HEK293 (cell line): ENCODE results near the gene SMS.

Experiments
- CTCF ChIA-PET: fragments of 350-600 bp; formaldehyde crosslinking; extraction: SDS; loops from one replicate; lab custom pipeline; 2021; ENCODE audit warnings: antibody characterized with exemption; lab: Yijun Ruan, JAX
- POLR2A ChIA-PET: fragments of 300-600 bp; formaldehyde crosslinking; extraction: SDS; loops from one replicate; lab custom pipeline; 2020; ENCODE audit warnings: antibody characterized with exemption, inconsistent platforms; lab: Yijun Ruan, JAX
- H3K27ac ChIP-seq: fragments of 200-500 bp; sonication (Bioruptor generic); 2 replicates; pipeline ENCODE4 v1.5.1; 2014; ENCODE audit warnings: low read depth, low read length, control low read depth, inconsistent platforms; ENCODE audit errors: extremely low read depth
- H3K36me3 ChIP-seq, 2 experiments: fragments of 200-500 bp in 1 of 2; sonication (Bioruptor generic) in 1 of 2; 1 replicate in 1 of 2; 2 replicates in 1 of 2; pipeline ENCODE4 v1.5.1; 2014 to 2017; ENCODE audit warnings: inconsistent platforms in 2 of 2, low read length in 2 of 2; ENCODE audit not compliant: control insufficient read depth in 2 of 2, insufficient read depth in 1 of 2
- H3K4me1 ChIP-seq: fragments of 200-500 bp; sonication (Bioruptor generic); 2 replicates; pipeline ENCODE4 v1.5.1; 2014; ENCODE audit warnings: mild to moderate bottlenecking, low read length, inconsistent platforms; ENCODE audit not compliant: control insufficient read depth, insufficient read depth
- H3K4me3 ChIP-seq: 2 replicates; pipeline ENCODE4 v1.5.1; 2011; ENCODE audit warnings: low read depth, mild to moderate bottlenecking, control low read depth, low read length, moderate library complexity
- H3K9me3 ChIP-seq: fragments of 200-500 bp; sonication (Bioruptor generic); 2 replicates; pipeline ENCODE4 v1.5.1; 2014; ENCODE audit warnings: low read depth, low read length, inconsistent platforms; ENCODE audit not compliant: control insufficient read depth, insufficient read depth
- BCL6B ChIP-seq: fragments of 450-650 bp; formaldehyde crosslinking; IDR thresholded peaks from 2 replicates; pipeline ENCODE4 v1.5.1; 2017; ENCODE audit warnings: missing biosample characterization, missing genetic modification characterization
- GLIS2 ChIP-seq: fragments of 450-650 bp; formaldehyde crosslinking; IDR thresholded peaks from 2 replicates; pipeline ENCODE4 v1.5.1; 2016; ENCODE audit warnings: missing biosample characterization, missing genetic modification characterization
- IKZF3 ChIP-seq: fragments of 450-650 bp; IDR thresholded peaks from 2 replicates; pipeline ENCODE4 v1.5.0; 2018; ENCODE audit warnings: missing biosample characterization, mild to moderate bottlenecking, missing genetic modification characterization, moderate library complexity
- KLF1 ChIP-seq: fragments of 450-650 bp; formaldehyde crosslinking; IDR thresholded peaks from 2 replicates; pipeline ENCODE4 v1.5.1; 2016; ENCODE audit warnings: missing biosample characterization, missing genetic modification characterization
- KLF16 ChIP-seq: fragments of 450-650 bp; formaldehyde crosslinking; IDR thresholded peaks from 2 replicates; pipeline ENCODE4 v1.5.1; 2017; ENCODE audit warnings: missing biosample characterization, missing genetic modification characterization
- PRDM1 ChIP-seq: fragments of 450-650 bp; formaldehyde crosslinking; IDR thresholded peaks from 2 replicates; pipeline ENCODE4; 2016; ENCODE audit warnings: missing biosample characterization, missing genetic modification characterization
- PRDM2 ChIP-seq: fragments of 450-650 bp; formaldehyde crosslinking; IDR thresholded peaks from 2 replicates; pipeline ENCODE4 v1.5.1; 2016; ENCODE audit warnings: missing biosample characterization, missing genetic modification characterization, borderline replicate concordance
- SP7 ChIP-seq: fragments of 450-650 bp; formaldehyde crosslinking; IDR thresholded peaks from 2 replicates; pipeline ENCODE4 v1.5.1; 2016; ENCODE audit warnings: missing biosample characterization, missing genetic modification characterization
- TRIM28 ChIP-seq: IDR thresholded peaks from 2 replicates; pipeline ENCODE4 v1.6.1; 2011; ENCODE audit warnings: low read length, control low read depth, borderline replicate concordance
- YY1 ChIP-seq: fragments of 450-650 bp; formaldehyde crosslinking; IDR thresholded peaks from 2 replicates; pipeline ENCODE4 v1.5.1; 2018; ENCODE audit warnings: missing biosample characterization, missing genetic modification characterization
- YY2 ChIP-seq: fragments of 450-650 bp; formaldehyde crosslinking; IDR thresholded peaks from 2 replicates; pipeline ENCODE4 v1.5.1; 2016; ENCODE audit warnings: missing biosample characterization, missing genetic modification characterization
- ZBTB8A ChIP-seq: fragments of 450-650 bp; formaldehyde crosslinking; IDR thresholded peaks from 2 replicates; pipeline ENCODE4 v1.5.1; 2016; ENCODE audit warnings: missing biosample characterization, missing genetic modification characterization
- ZEB2 ChIP-seq: fragments of 450-650 bp; formaldehyde crosslinking; IDR thresholded peaks from 2 replicates; pipeline ENCODE4 v1.5.1; 2016; ENCODE audit warnings: missing biosample characterization, missing genetic modification characterization
- ZFP69B ChIP-seq: fragments of 450-650 bp; formaldehyde crosslinking; IDR thresholded peaks from 2 replicates; pipeline ENCODE4 v1.5.1; 2016; ENCODE audit warnings: missing biosample characterization, missing genetic modification characterization
- ZNF140 ChIP-seq: fragments of 450-650 bp; formaldehyde crosslinking; IDR thresholded peaks from 2 replicates; pipeline ENCODE4 v1.5.1; 2016; ENCODE audit warnings: missing biosample characterization, missing genetic modification characterization
- ZNF16 ChIP-seq: fragments of 450-650 bp; formaldehyde crosslinking; IDR thresholded peaks from 2 replicates; pipeline ENCODE4 v1.5.1; 2016; ENCODE audit warnings: low read depth, missing biosample characterization, missing genetic modification characterization
- ZNF214 ChIP-seq: fragments of 450-650 bp; formaldehyde crosslinking; IDR thresholded peaks from 2 replicates; pipeline ENCODE4 v1.5.1; 2017; ENCODE audit warnings: missing biosample characterization, mild to moderate bottlenecking, missing genetic modification characterization, borderline replicate concordance
- ZNF335 ChIP-seq: fragments of 450-650 bp; formaldehyde crosslinking; conservative IDR thresholded peaks from 2 replicates; pipeline ENCODE4 v1.5.1; 2016; ENCODE audit warnings: missing biosample characterization, missing genetic modification characterization
- ZNF561 ChIP-seq: fragments of 450-650 bp; IDR thresholded peaks from 2 replicates; pipeline ENCODE4 v1.5.1; 2018; ENCODE audit warnings: missing biosample characterization, missing genetic modification characterization, borderline replicate concordance
- ZNF585B ChIP-seq: fragments of 450-650 bp; formaldehyde crosslinking; IDR thresholded peaks from 2 replicates; pipeline ENCODE4 v1.5.1; 2016; ENCODE audit warnings: missing biosample characterization, missing genetic modification characterization
- ZNF629 ChIP-seq: fragments of 450-650 bp; formaldehyde crosslinking; IDR thresholded peaks from 2 replicates; pipeline ENCODE4 v1.5.1; 2017; ENCODE audit warnings: missing biosample characterization, missing genetic modification characterization
- ZNF692 ChIP-seq: fragments of 450-650 bp; formaldehyde crosslinking; IDR thresholded peaks from 2 replicates; pipeline ENCODE4 v1.5.1; 2016; ENCODE audit warnings: missing biosample characterization, missing genetic modification characterization
- ZNF843 ChIP-seq: fragments of 450-650 bp; formaldehyde crosslinking; IDR thresholded peaks from 2 replicates; pipeline ENCODE4 v1.5.1; 2016; ENCODE audit warnings: missing biosample characterization, missing genetic modification characterization
- ZXDB ChIP-seq: fragments of 450-650 bp; formaldehyde crosslinking; IDR thresholded peaks from 2 replicates; pipeline ENCODE4 v1.5.1; 2016; ENCODE audit warnings: missing biosample characterization, missing genetic modification characterization
- TF ChIP-seq, protein P1 (sequence below): fragments of 450-650 bp; formaldehyde crosslinking; IDR thresholded peaks from 2 replicates; pipeline ENCODE4 v1.5.1; 2016; ENCODE audit warnings: missing biosample characterization, missing genetic modification characterization
- TF ChIP-seq, protein P2 (sequence below): fragments of 450-650 bp; formaldehyde crosslinking; IDR thresholded peaks from 2 replicates; pipeline ENCODE4 v1.5.1; 2016; ENCODE audit warnings: missing biosample characterization, missing genetic modification characterization

The SMS gene

GRCh38 chrX:21940356-21940829 is at the start of gene SMS:
Gene SMS (plus strand): TSS chrX:21940709. CDS start chrX:21940825, 116 bp downstream.
- CTCF ChIA-PET: no interaction called here
- TF ChIP-seq IKZF3 (tag by site-specific recombination): peak; percentile 79
- no peak for TF ChIP-seq PRDM1 (tag by site-specific recombination)
- TF ChIP-seq ZNF585B (tag by site-specific recombination): no peak
- TF ChIP-seq, protein P1, sequence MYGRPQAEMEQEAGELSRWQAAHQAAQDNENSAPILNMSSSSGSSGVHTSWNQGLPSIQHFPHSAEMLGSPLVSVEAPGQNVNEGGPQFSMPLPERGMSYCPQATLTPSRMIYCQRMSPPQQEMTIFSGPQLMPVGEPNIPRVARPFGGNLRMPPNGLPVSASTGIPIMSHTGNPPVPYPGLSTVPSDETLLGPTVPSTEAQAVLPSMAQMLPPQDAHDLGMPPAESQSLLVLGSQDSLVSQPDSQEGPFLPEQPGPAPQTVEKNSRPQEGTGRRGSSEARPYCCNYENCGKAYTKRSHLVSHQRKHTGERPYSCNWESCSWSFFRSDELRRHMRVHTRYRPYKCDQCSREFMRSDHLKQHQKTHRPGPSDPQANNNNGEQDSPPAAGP (tag by site-specific recombination): peak; percentile 82
- peak; percentile 81 for TF ChIP-seq YY1 (tag by site-specific recombination)
- peak; percentile 24; the same call in 1 of the 2 replicates for TF ChIP-seq ZNF629 (tag by site-specific recombination)
- TF ChIP-seq SP7 (tag by site-specific recombination): peak; percentile 89
- no peak for TF ChIP-seq PRDM2 (tag by site-specific recombination)
- TF ChIP-seq ZNF140 (tag by site-specific recombination): no peak
- no peak for TF ChIP-seq ZNF214 (tag by site-specific recombination)
- no peak for TF ChIP-seq ZNF561 (tag by site-specific recombination)
- TF ChIP-seq ZNF335 (tag by site-specific recombination): peak; percentile 69
- TF ChIP-seq ZNF16: no peak
- peak; percentile 87 for TF ChIP-seq GLIS2 (tag by site-specific recombination)
- TF ChIP-seq ZFP69B (tag by site-specific recombination): peak; percentile 84
- TF ChIP-seq, protein P2, sequence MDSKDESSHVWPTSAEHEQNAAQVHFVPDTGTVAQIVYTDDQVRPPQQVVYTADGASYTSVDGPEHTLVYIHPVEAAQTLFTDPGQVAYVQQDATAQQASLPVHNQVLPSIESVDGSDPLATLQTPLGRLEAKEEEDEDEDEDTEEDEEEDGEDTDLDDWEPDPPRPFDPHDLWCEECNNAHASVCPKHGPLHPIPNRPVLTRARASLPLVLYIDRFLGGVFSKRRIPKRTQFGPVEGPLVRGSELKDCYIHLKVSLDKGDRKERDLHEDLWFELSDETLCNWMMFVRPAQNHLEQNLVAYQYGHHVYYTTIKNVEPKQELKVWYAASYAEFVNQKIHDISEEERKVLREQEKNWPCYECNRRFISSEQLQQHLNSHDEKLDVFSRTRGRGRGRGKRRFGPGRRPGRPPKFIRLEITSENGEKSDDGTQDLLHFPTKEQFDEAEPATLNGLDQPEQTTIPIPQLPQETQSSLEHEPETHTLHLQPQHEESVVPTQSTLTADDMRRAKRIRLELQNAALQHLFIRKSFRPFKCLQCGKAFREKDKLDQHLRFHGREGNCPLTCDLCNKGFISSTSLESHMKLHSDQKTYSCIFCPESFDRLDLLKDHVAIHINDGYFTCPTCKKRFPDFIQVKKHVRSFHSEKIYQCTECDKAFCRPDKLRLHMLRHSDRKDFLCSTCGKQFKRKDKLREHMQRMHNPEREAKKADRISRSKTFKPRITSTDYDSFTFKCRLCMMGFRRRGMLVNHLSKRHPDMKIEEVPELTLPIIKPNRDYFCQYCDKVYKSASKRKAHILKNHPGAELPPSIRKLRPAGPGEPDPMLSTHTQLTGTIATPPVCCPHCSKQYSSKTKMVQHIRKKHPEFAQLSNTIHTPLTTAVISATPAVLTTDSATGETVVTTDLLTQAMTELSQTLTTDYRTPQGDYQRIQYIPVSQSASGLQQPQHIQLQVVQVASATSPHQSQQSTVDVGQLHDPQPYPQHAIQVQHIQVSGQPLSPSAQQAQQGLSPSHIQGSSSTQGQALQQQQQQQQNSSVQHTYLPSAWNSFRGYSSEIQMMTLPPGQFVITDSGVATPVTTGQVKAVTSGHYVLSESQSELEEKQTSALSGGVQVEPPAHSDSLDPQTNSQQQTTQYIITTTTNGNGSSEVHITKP (tag by site-specific recombination): peak; percentile 85
- peak; percentile 71 for TF ChIP-seq ZXDB
- no peak for TF ChIP-seq BCL6B (tag by site-specific recombination)
- peak; percentile 87 for TF ChIP-seq YY2 (tag by site-specific recombination)
- peak; percentile 70 for TF ChIP-seq ZBTB8A
- peak; percentile 91 for TF ChIP-seq ZNF692
- peak; percentile 49; the same call in 1 of the 2 replicates for TF ChIP-seq KLF16 (tag by site-specific recombination)
- TF ChIP-seq TRIM28: no peak
- 0 out of 2 replicates have a peak, but pooled peaks have one; percentile 32 for TF ChIP-seq ZNF843 (tag by site-specific recombination)
- peak; percentile 89 for TF ChIP-seq KLF1 (tag by site-specific recombination)
- TF ChIP-seq ZEB2: peak; percentile 70; the same call in 1 of the 2 replicates

More at GRCh38 chrX:21940356-21940829, at the start of gene SMS:
- no peaks in the 10 kb centered on the region for H3K36me3 ChIP-seq
- H3K4me3 ChIP-seq: peak within 1 kb of the TSS; percentile 56
- peak within 1 kb of the TSS; percentile 81; the same call in 1 of the 2 replicates for H3K27ac ChIP-seq
- POLR2A ChIA-PET: no interaction called here
- no peaks in the 10 kb centered on the region for H3K4me1 ChIP-seq
- no peaks in the 10 kb centered on the region for H3K9me3 ChIP-seq
